VCaP (cell line): Measurements from ENCODE around the gene SCFD2.

Experiments used
- H3K27ac ChIP-seq: fragments of 450-650 bp; 2 replicates; pipeline ENCODE4 v1.5.1; 2017
- CTCF ChIP-seq: fragments of 450-650 bp; conservative IDR thresholded peaks from 2 replicates; pipeline ENCODE4 v1.5.1; 2017; ENCODE audit warnings: mild to moderate bottlenecking, moderate library complexity

Gene SCFD2

GRCh38 chr4:52867163-52867562 is 498.7 kb downstream of the SCFD2 start:
- H3K27ac ChIP-seq, result no peak overlapping the region
- no peak for TF ChIP-seq CTCF

GRCh38 chr4:52866734-52867133 is 499.1 kb downstream of the SCFD2 start:
- H3K27ac ChIP-seq, result no peak overlapping the region
- TF ChIP-seq CTCF, result no peak

- no peak overlapping the region for H3K27ac ChIP-seq
- TF ChIP-seq CTCF, result no peak
These were observed 500.6 kb downstream of the SCFD2 start for GRCh38 chr4:52865300-52865699.

GRCh38 chr4:52864793-52865192 is 501.1 kb downstream of the SCFD2 start:
- no peak overlapping the region for H3K27ac ChIP-seq
- TF ChIP-seq CTCF, result no peak

GRCh38 chr4:52863324-52863723 is 502.5 kb downstream of the SCFD2 start:
- no peak for TF ChIP-seq CTCF
- H3K27ac ChIP-seq, result no peak overlapping the region

GRCh38 chr4:52862639-52863161 is 503.2 kb downstream of the SCFD2 start:
- TF ChIP-seq CTCF, result no peak
- H3K27ac ChIP-seq, result peak overlapping the region; percentile 56; the same call in 1 of the 2 replicates

GRCh38 chr4:52861879-52862616 is 503.8 kb downstream of the SCFD2 start, which contains the start of gene RASL11B:
TSS of gene RASL11B (plus strand) at chr4:52862317. CDS start at chr4:52862508, 191 bp downstream.
- TF ChIP-seq CTCF, result peak; percentile 60
- peak within 1 kb of the TSS; percentile 56; the same call in 1 of the 2 replicates for H3K27ac ChIP-seq
